Osteoblast (primary cell): ENCODE measurements around the gene DCDC2. TPM values are rescaled to one million over a fixed set of nuclear protein-coding genes. Genes with fewer than 3 reads are reported as not detected.

Experiments
- DNase-seq: peaks from one replicate; pipeline ENCODE4 v3.0.0; 2011; ENCODE audit warnings: low spot score, mixed read lengths; ENCODE audit not compliant: insufficient read length; ENCODE audit errors: missing footprints
- H2AFZ ChIP-seq: 2 replicates; pipeline ENCODE4 v1.6.0; 2011; ENCODE audit warnings: mild to moderate bottlenecking, low read length
- H3K27ac ChIP-seq: 2 replicates; pipeline ENCODE4 v1.5.1; 2011; ENCODE audit warnings: mild to moderate bottlenecking, low read depth, low read length, moderate library complexity
- H3K27me3 ChIP-seq: 2 replicates; pipeline ENCODE4 v1.6.0; 2012; ENCODE audit warnings: mild to moderate bottlenecking, control low read depth, inconsistent platforms, low read length, moderate library complexity; ENCODE audit not compliant: insufficient read depth
- H3K36me3 ChIP-seq: 2 replicates; pipeline ENCODE4 v1.5.1; 2011; ENCODE audit warnings: mild to moderate bottlenecking, low read length, control low read depth, moderate library complexity; ENCODE audit not compliant: insufficient read depth
- H3K4me1 ChIP-seq: 2 replicates; pipeline ENCODE4 v1.5.1; 2011; ENCODE audit warnings: mild to moderate bottlenecking, low read length, control low read depth, moderate library complexity; ENCODE audit not compliant: insufficient read depth
- H3K4me2 ChIP-seq: 2 replicates; pipeline ENCODE4 v1.6.0; 2011; ENCODE audit warnings: mild to moderate bottlenecking, low read length; ENCODE audit not compliant: insufficient read depth
- H3K4me3 ChIP-seq: fragments of 200-600 bp; sonication (generic); 3 replicates; pipeline ENCODE4 v1.5.1; 2012; ENCODE audit warnings: mild to moderate bottlenecking, low read length, inconsistent platforms; ENCODE audit not compliant: insufficient read depth
- H3K79me2 ChIP-seq: 2 replicates; pipeline ENCODE4 v1.6.0; 2012; ENCODE audit warnings: mild to moderate bottlenecking, low read length, control low read depth, inconsistent platforms; ENCODE audit not compliant: insufficient read depth
- H3K9me3 ChIP-seq: 2 replicates; pipeline ENCODE4 v1.5.1; 2011; ENCODE audit warnings: low read depth, low read length, control low read depth
- H4K20me1 ChIP-seq: 2 replicates; pipeline ENCODE4 v1.6.0; 2012; ENCODE audit warnings: mild to moderate bottlenecking, low read length, control low read depth; ENCODE audit not compliant: insufficient read depth
- CTCF ChIP-seq: IDR thresholded peaks from 2 replicates; pipeline ENCODE4 v1.5.1; 2011; ENCODE audit warnings: mild to moderate bottlenecking, low read depth, low read length, moderate library complexity; ENCODE audit errors: extremely low read depth
- total RNA-seq: library from RNA; depleted of rRNA; stranded (reverse); fragments of >200 nt; gene quantifications from 2 replicates; pipeline ENCODE4 v1.2.3, GENCODE V29; 2012

DCDC2 gene
- total RNA-seq, 1 donor = under 0.01 TPM

GRCh38 chr6:24255676-24256075, 102.2 kb downstream of the DCDC2 start:
- Histone ChIP-seq H3K9me3 (no peaks in the 10 kb centered on the region), H4K20me1 (no peaks in the 10 kb centered on the region), H3K27me3 (no peaks in the 10 kb centered on the region), H3K36me3 (no peaks in the 10 kb centered on the region), H3K4me1 (no peaks in the 10 kb centered on the region), H3K4me2 (no peak overlapping the region), H2AFZ (no peak overlapping the region), H3K4me3 (no peak overlapping the region), H3K79me2 (no peaks in the 10 kb centered on the region), H3K27ac (no peak overlapping the region)
- no peak for DNase-seq
- TF ChIP-seq CTCF = no peak

- H4K20me1 ChIP-seq = no peaks in the 10 kb centered on the region
- no peak overlapping the region for H2AFZ ChIP-seq
- no peak for TF ChIP-seq CTCF
- no peaks in the 10 kb centered on the region for H3K4me1 ChIP-seq
- H3K79me2 ChIP-seq = no peaks in the 10 kb centered on the region
- no peaks in the 10 kb centered on the region for H3K9me3 ChIP-seq
- H3K27me3 ChIP-seq = no peaks in the 10 kb centered on the region
- no peaks in the 10 kb centered on the region for H3K36me3 ChIP-seq
- no peak overlapping the region for H3K4me2 ChIP-seq
- H3K4me3 ChIP-seq = no peak overlapping the region
- no peak overlapping the region for H3K27ac ChIP-seq
- no peak for DNase-seq
Observed at GRCh38 chr6:24253360-24253759, 104.5 kb downstream of the DCDC2 start.

- H3K79me2 ChIP-seq = no peaks in the 10 kb centered on the region
- no peak overlapping the region for H2AFZ ChIP-seq
- DNase-seq = no peak
- no peak overlapping the region for H3K4me2 ChIP-seq
- H4K20me1 ChIP-seq = no peaks in the 10 kb centered on the region
- H3K27me3 ChIP-seq = no peaks in the 10 kb centered on the region
- no peak for TF ChIP-seq CTCF
- no peak overlapping the region for H3K4me3 ChIP-seq
- H3K4me1 ChIP-seq = no peaks in the 10 kb centered on the region
- H3K9me3 ChIP-seq = no peaks in the 10 kb centered on the region
- no peak overlapping the region for H3K27ac ChIP-seq
- H3K36me3 ChIP-seq = no peaks in the 10 kb centered on the region
Observed at GRCh38 chr6:24252280-24252679, 105.6 kb downstream of the DCDC2 start.

- Histone ChIP-seq H2AFZ (no peak overlapping the region), H4K20me1 (no peaks in the 10 kb centered on the region), H3K79me2 (no peaks in the 10 kb centered on the region), H3K27me3 (no peaks in the 10 kb centered on the region), H3K4me3 (no peak overlapping the region), H3K9me3 (no peaks in the 10 kb centered on the region), H3K27ac (no peak overlapping the region), H3K36me3 (no peaks in the 10 kb centered on the region), H3K4me2 (no peak overlapping the region), H3K4me1 (no peaks in the 10 kb centered on the region)
- DNase-seq = no peak
- no peak for TF ChIP-seq CTCF
Observed at GRCh38 chr6:24251339-24251738, 106.5 kb downstream of the DCDC2 start.
